HAP-1 (cell line): ENCODE measurements around the gene TMEM63C.

ENCODE experiments used
- DNase-seq, 2 experiments: peaks; one replicate each; pipeline ENCODE4 v3.0.0-alpha.2; 2016 to 2020; ENCODE audit warnings: low spot score in 2 of 2
- H3K27me3 ChIP-seq: fragments of 250-450 bp; sonication (Bioruptor Pico); 2 replicates; pipeline ENCODE4 v1.5.1; 2020; ENCODE audit warnings: low read depth, mild to moderate bottlenecking, moderate library complexity
- H3K36me3 ChIP-seq: fragments of 250-450 bp; sonication (Bioruptor Pico); replicated peaks from 2 replicates; pipeline ENCODE4 v1.5.1; 2020; ENCODE audit warnings: mild to moderate bottlenecking
- H3K4me1 ChIP-seq: fragments of 250-450 bp; sonication (Bioruptor Pico); 2 replicates; pipeline ENCODE4 v1.5.1; 2020; ENCODE audit warnings: mild to moderate bottlenecking
- H3K4me3 ChIP-seq: fragments of 250-450 bp; sonication (Bioruptor Pico); 2 replicates; pipeline ENCODE4 v1.5.1; 2020; ENCODE audit warnings: mild to moderate bottlenecking, moderate library complexity
- H3K9me3 ChIP-seq: fragments of 250-450 bp; sonication (Bioruptor Pico); 2 replicates; pipeline ENCODE4 v1.5.1; 2020; ENCODE audit warnings: mild to moderate bottlenecking, moderate library complexity
- in situ Hi-C: fragments of 300-500 bp; cut with MboI; formaldehyde crosslinking; loops from 3 replicates; pipeline ENCODE4 v1.14.3; 2020; ENCODE audit warnings: low sequenced_read_pairs, inconsistent platforms, mixed read lengths

TMEM63C gene

DNA sequence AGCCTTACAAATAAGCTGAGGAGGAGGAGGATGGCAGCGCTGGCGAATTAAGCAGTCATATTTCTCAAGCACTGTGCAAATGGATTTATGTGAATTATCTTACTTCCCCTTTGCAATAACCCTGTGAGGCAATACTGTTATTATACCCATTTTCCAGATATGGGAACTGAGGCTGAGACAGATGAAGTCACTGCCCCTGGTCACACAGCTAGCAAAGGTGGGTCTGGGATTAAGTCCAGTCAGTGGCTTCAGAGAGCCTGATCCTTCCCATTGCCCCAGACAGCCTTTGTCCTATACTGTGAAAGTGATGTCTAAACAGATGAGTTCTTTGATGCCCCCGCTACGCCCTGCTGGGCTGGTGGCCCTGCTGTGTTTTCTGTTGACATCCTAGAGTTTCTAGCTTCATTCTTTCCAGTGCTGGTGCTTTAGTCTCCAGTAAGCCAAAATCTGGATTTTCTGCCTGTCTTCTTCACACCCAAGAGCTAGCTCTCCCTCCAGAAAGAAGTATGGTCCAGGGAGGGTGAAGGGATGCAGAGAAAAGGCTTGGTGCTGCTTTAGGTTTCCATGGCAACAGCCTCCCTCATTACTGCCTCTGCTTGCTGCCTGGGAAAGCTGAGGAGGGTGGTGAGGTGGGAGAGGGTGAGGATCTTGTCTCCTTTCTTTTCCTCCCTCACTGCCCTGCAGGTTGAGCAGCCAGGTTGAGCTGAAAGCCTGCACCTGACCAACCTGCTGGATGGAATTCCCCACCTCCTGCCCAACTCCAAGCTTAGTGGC, 30.7 kb downstream of the TMEM63C start:
- no peaks in the 10 kb centered on the region for H3K4me1 ChIP-seq

GRCh38 chr14:77212943-77213678, 31.5 kb downstream of the TMEM63C start:
- H3K9me3 ChIP-seq: no peaks in the 10 kb centered on the region
- peak; percentile 19 to 71 for DNase-seq
- in situ Hi-C loops: no loop called here

More for the DNA sequence above, 30.7 kb downstream of the TMEM63C start:
- no peak for DNase-seq
- in situ Hi-C loops: no loop called here
- Histone ChIP-seq H3K9me3 (no peaks in the 10 kb centered on the region), H3K4me3 (no peak overlapping the region), H3K36me3 (no peaks in the 10 kb centered on the region), H3K27me3 (no peaks in the 10 kb centered on the region)

GRCh38 chr14:77213679-77214016, 32.0 kb downstream of the TMEM63C start:
- in situ Hi-C loops: no loop called here
- DNase-seq: no peak
- no peak overlapping the region for H3K4me3 ChIP-seq
- H3K4me1 ChIP-seq: no peaks in the 10 kb centered on the region
- no peaks in the 10 kb centered on the region for H3K27me3 ChIP-seq
- H3K9me3 ChIP-seq: no peaks in the 10 kb centered on the region
- H3K36me3 ChIP-seq: no peaks in the 10 kb centered on the region

More at GRCh38 chr14:77212943-77213678, 31.5 kb downstream of the TMEM63C start:
- Histone ChIP-seq H3K36me3 (no peaks in the 10 kb centered on the region), H3K27me3 (no peaks in the 10 kb centered on the region), H3K4me1 (no peaks in the 10 kb centered on the region), H3K4me3 (no peak overlapping the region)

- H3K36me3 ChIP-seq: no peaks in the 10 kb centered on the region
- H3K27me3 ChIP-seq: no peaks in the 10 kb centered on the region
- no peaks in the 10 kb centered on the region for H3K9me3 ChIP-seq
- no peaks in the 10 kb centered on the region for H3K4me1 ChIP-seq
- no peak for DNase-seq
- in situ Hi-C loops: no loop called here
- no peak overlapping the region for H3K4me3 ChIP-seq
These were observed 32.6 kb downstream of the TMEM63C start for GRCh38 chr14:77214216-77214615.

- Histone ChIP-seq H3K27me3 (no peaks in the 10 kb centered on the region), H3K4me3 (no peak overlapping the region), H3K36me3 (no peaks in the 10 kb centered on the region), H3K9me3 (no peaks in the 10 kb centered on the region), H3K4me1 (no peaks in the 10 kb centered on the region)
- DNase-seq: no peak
- in situ Hi-C loops: no loop called here
These were observed 36.0 kb downstream of the TMEM63C start for GRCh38 chr14:77217551-77217950.

DNA sequence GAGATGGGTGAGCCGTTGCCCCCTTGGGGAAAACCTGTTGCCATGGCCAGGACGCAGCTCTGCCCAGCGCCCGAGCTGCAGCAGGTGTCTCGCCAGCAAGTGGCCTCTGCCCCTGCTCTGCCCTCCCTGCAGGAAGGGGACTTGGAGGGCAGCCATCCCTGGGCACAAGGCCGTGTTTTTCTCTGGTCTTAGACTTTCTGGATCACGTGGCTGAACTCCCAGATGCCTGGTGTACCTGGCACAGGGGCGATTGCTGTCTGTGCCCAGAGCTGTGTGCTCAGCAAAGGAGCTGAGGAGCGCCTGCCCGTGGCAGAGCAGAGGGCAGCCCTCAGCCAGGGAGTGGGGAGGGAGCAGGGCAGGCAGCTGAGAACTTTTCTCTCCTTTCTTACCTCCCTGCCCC, 38.0 kb downstream of the TMEM63C start:
- Histone ChIP-seq H3K9me3 (no peaks in the 10 kb centered on the region), H3K4me1 (no peaks in the 10 kb centered on the region), H3K27me3 (no peaks in the 10 kb centered on the region), H3K36me3 (no peaks in the 10 kb centered on the region), H3K4me3 (no peak overlapping the region)
- DNase-seq: no peak
- in situ Hi-C loops: no loop called here

GRCh38 chr14:77220246-77221017, 38.8 kb downstream of the TMEM63C start:
- in situ Hi-C loops: no loop called here
- no peaks in the 10 kb centered on the region for H3K36me3 ChIP-seq
- no peak overlapping the region for H3K4me3 ChIP-seq
- H3K9me3 ChIP-seq: no peaks in the 10 kb centered on the region
- no peaks in the 10 kb centered on the region for H3K4me1 ChIP-seq
- no peaks in the 10 kb centered on the region for H3K27me3 ChIP-seq
- peak in 1 of 2 experiments; percentile 40 for DNase-seq

- Histone ChIP-seq H3K4me1 (no peaks in the 10 kb centered on the region), H3K9me3 (no peaks in the 10 kb centered on the region), H3K4me3 (no peak overlapping the region), H3K27me3 (no peaks in the 10 kb centered on the region), H3K36me3 (no peaks in the 10 kb centered on the region)
- in situ Hi-C loops: no loop called here
- DNase-seq: no peak
These were observed 39.8 kb downstream of the TMEM63C start for GRCh38 chr14:77221241-77221871.

- Histone ChIP-seq H3K4me1 (no peaks in the 10 kb centered on the region), H3K36me3 (no peaks in the 10 kb centered on the region), H3K9me3 (no peaks in the 10 kb centered on the region), H3K27me3 (no peaks in the 10 kb centered on the region), H3K4me3 (no peak overlapping the region)
- in situ Hi-C loops: no loop called here
- peak in 1 of 2 experiments; percentile 18 for DNase-seq
These were observed 41.1 kb downstream of the TMEM63C start for GRCh38 chr14:77222546-77223225.

- H3K36me3 ChIP-seq: no peaks in the 10 kb centered on the region
- no peaks in the 10 kb centered on the region for H3K4me1 ChIP-seq
- H3K9me3 ChIP-seq: no peaks in the 10 kb centered on the region
- DNase-seq: no peak
- in situ Hi-C loops: no loop called here
- no peaks in the 10 kb centered on the region for H3K27me3 ChIP-seq
- no peak overlapping the region for H3K4me3 ChIP-seq
These were observed 42.6 kb downstream of the TMEM63C start for GRCh38 chr14:77224212-77224611.

- Histone ChIP-seq H3K4me3 (no peak overlapping the region), H3K27me3 (no peaks in the 10 kb centered on the region), H3K9me3 (no peaks in the 10 kb centered on the region), H3K4me1 (no peaks in the 10 kb centered on the region), H3K36me3 (no peaks in the 10 kb centered on the region)
- DNase-seq: no peak
- in situ Hi-C loops: no loop called here
These were observed 43.7 kb downstream of the TMEM63C start for GRCh38 chr14:77225254-77225653.

GRCh38 chr14:77225892-77226557, 44.4 kb downstream of the TMEM63C start:
- H3K4me3 ChIP-seq: no peak overlapping the region
- no peaks in the 10 kb centered on the region for H3K9me3 ChIP-seq
- no peaks in the 10 kb centered on the region for H3K4me1 ChIP-seq
- in situ Hi-C loops: no loop called here
- H3K36me3 ChIP-seq: no peaks in the 10 kb centered on the region
- no peaks in the 10 kb centered on the region for H3K27me3 ChIP-seq
- DNase-seq: no peak

DNA sequence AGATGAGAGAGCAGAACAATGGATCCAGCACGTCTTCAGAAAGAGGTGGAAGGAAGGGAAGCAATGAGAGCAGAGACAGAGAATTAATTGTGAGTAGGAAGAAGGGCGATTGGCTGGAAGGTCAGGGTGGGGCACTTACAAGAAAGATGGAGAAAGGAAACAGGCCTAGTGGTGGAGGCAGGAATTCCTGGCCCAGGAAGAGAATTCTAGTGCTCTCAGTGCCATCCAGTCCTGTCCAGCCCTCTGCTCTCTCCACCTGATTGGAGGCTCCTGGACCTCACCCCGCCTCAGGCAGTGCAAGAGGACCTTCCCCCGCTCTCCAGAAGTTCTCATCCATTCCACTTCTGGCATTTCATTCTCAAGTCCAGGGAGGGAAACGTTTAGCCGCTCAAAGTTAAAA, 46.5 kb downstream of the TMEM63C start:
- no peak overlapping the region for H3K4me3 ChIP-seq
- in situ Hi-C loops: no loop called here
- no peaks in the 10 kb centered on the region for H3K27me3 ChIP-seq
- no peaks in the 10 kb centered on the region for H3K4me1 ChIP-seq
- no peaks in the 10 kb centered on the region for H3K9me3 ChIP-seq
- no peak for DNase-seq
- no peaks in the 10 kb centered on the region for H3K36me3 ChIP-seq
